HG03280 (cell line): ENCODE results near the gene CDH9.

ENCODE experiments used
- ATAC-seq: cut with Tn5 transposase; IDR thresholded peaks from one replicate; pipeline ENCODE4 v1.9.1; 2021; ENCODE audit warnings: mild to moderate bottlenecking, moderate library complexity; ENCODE audit not compliant: unreplicated experiment

CDH9 gene

GRCh38 chr5:27038476-27038875 lies at the start of gene CDH9:
Gene CDH9, minus strand, starts transcription at chr5:27038586. Its CDS starts 50,253 bp downstream, at chr5:26988333.
- ATAC-seq = no peak

DNA sequence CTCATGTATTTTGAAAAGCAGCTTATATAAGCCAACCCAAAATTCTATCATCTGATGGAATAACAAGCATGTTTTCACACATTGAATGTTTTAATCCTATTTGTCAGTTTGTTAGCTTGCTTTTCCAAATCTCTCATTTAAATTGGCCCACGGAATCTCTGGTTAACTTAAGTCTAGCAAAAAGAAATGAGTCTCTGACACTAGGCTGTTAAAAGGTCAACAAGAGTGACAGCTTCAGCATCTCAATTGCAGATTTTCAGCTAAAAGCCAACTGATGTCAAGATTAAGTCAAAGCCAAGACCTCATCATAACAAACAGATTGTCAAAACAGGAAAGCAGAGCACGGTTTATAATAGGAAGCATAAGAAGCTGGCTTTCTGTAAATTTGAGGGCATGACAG lies 49.4 kb upstream of the CDH9 start:
- ATAC-seq = no peak

DNA sequence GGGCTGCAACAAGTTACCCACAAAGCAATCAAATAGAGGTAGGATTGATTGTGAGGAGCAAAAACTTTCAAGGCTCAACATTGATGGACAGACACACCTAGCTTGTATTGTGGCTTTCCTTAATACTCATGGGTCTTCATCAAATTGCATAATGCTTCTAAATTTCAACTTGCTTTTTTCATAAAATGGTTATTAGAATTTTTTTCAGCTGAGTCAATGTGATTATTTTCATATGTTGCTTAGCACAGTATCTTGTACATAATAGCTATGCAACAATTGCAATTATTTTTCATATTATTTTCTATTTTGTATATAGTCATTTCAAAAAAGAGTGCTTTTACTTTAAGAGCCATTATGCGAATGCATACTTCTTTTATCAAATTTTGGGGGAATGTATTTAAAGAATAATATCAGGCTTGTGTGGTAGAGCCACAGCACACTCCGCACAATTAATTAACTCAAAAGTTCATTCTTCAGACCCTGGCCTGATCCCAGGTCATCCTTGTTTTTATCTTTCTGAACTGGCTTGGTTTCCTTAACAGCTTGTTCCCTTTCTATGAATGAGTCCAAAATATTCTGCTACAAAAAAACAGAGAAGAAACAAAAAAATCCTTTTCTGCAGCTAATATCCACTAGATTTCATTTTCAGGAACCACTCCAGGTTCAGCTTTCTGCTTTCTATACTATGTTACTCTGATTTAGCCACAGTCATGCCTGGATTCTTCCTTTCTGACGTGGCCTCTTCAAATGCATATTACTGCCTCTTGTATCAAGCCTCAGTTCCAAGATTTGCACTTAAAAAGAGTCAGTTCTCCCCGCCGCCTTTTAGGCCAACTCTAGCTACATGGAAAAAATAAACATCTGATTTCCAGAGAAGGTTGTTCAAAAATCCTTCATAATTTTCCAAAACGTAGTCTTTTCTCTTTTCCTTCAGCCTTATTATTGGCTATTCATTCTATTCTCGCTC lies 45.3 kb upstream of the CDH9 start:
- no peak for ATAC-seq

DNA sequence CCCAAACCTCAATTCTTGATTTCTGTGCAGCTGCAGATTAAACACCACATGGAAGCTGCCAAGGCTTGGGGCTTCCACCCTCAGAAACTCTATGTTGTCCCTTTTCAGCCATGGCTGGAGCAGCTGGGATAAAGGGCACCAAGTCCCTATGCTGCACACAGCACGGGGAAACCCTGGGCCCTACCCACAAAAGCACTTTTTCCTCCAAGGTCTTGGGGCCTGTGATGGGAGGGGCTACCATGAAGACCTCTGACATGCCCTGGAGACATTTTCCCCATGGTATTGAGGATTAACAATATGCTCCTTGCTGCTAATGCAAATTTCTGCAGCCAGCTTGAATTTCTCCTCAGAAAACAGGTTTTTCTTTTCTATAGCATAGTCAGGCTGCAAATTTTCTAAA lies 41.8 kb upstream of the CDH9 start:
- no peak for ATAC-seq

GRCh38 chr5:27062451-27062850 lies 24.1 kb upstream of the CDH9 start:
- no peak for ATAC-seq

- no peak for ATAC-seq
Observed at GRCh38 chr5:27048510-27048909, 10.1 kb upstream of the CDH9 start.

GRCh38 chr5:27041372-27041771 lies 3.0 kb upstream of the CDH9 start:
- ATAC-seq = no peak

DNA sequence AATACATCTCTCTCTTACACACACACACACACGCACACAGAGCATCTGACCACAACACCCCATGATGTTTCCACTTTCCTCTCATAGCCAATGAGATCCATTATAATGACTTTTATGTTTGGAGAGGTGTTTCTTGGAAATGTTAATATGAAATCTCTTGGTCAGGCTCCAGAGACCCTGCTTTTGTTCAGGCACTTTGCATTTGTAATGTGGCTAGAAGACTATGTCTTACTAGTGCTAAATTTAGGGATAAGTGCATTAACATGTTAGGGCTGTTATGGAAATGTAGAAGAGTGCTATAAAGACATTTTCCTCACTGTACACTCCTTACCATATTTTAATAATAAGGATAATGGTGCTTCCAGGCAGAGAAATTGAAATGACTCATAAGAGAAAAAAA lies 3.8 kb downstream of the CDH9 start:
- ATAC-seq = no peak

GRCh38 chr5:27026801-27027200 lies 11.6 kb downstream of the CDH9 start:
- ATAC-seq = no peak

DNA sequence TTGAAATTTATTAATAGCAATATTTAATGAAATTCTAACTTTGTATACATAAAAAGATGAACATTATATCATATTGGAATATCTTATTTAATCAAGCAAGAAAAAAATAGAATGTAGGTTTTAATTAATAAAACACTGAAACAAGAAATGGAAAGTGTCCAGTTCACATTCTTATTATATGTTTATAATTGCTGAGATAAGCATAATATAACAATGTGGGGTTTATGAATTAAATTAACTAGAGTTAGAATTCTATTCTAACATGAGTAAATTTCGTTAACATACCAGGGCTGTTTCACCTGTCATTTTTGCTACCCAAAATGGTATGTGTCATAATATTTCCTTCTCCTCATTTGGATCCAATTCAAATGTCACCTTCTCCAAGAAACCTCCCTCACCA lies 12.3 kb downstream of the CDH9 start:
- no peak for ATAC-seq

GRCh38 chr5:27021471-27021870 lies 16.9 kb downstream of the CDH9 start:
- no peak for ATAC-seq

DNA sequence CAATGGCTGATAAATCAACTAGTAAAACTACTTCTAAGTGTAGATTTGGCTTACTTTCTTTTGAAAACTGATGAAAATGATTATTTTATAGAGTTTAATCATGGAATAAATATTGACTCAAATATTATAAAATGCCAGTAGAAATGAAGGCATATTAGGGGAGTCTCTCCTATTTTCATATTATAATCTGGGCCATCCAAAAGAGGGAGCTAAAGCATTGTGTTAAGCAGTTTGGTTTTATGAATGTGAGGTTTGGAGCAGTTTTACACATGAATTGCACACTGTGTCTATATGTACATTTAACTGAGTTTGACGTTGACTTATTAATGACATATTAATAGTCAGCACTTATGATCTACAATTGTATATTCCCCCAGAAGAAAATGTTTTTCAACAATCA lies 17.4 kb downstream of the CDH9 start:
- ATAC-seq = no peak

DNA sequence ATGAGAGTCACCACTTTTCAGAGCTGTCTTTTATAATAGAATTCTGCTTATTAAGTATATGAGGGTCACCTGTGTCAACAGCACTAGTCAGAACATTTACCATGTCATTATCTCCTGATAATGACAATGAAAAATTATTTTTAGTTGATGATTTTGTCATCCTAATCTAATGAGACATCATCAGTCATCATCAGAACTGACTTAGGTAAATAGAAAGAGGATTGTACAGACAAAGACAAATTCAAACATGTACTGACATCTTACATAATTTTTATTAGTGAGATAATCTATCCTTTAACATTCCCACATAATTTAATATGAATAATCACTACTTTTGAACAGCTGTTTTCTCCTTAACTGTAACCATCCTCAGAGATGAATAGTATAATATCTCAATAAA lies 22.6 kb downstream of the CDH9 start:
- ATAC-seq = no peak

GRCh38 chr5:27011274-27011673 lies 27.1 kb downstream of the CDH9 start:
- no peak for ATAC-seq

DNA sequence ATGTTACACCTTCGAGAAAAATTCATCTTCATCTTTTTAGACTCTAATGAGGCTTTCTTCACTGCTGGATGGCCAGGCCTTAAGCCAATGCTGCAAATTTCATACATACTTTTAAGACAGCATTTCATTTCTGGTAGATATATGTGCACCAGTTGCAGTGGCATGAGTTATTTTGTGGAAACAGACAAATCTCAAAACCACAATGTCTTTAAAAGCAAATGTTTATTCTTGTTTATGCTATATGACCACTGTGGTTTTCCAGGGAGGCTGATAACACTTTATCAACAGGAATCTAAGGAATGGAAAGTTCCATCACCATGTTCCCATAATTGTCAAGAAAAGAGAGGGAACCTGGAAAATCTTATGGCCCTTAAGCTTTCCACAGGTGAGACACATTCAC lies 27.7 kb downstream of the CDH9 start:
- ATAC-seq = no peak

GRCh38 chr5:27009540-27009915 lies 28.9 kb downstream of the CDH9 start:
- no peak for ATAC-seq

- no peak for ATAC-seq
Observed at GRCh38 chr5:27008604-27009539, 29.5 kb downstream of the CDH9 start.

- ATAC-seq = no peak
Observed at GRCh38 chr5:27007121-27007520, 31.3 kb downstream of the CDH9 start.

GRCh38 chr5:26986985-26987384 lies 51.4 kb downstream of the CDH9 start:
- no peak for ATAC-seq

GRCh38 chr5:26981750-26982149 lies 56.6 kb downstream of the CDH9 start:
- no peak for ATAC-seq

- no peak for ATAC-seq
Observed at GRCh38 chr5:26959290-26959689, 79.1 kb downstream of the CDH9 start.

GRCh38 chr5:26955161-26955560 lies 83.2 kb downstream of the CDH9 start:
- ATAC-seq = no peak
